Measurements from ENCODE around the gene MAD1L1.

The MAD1L1 gene

DNA sequence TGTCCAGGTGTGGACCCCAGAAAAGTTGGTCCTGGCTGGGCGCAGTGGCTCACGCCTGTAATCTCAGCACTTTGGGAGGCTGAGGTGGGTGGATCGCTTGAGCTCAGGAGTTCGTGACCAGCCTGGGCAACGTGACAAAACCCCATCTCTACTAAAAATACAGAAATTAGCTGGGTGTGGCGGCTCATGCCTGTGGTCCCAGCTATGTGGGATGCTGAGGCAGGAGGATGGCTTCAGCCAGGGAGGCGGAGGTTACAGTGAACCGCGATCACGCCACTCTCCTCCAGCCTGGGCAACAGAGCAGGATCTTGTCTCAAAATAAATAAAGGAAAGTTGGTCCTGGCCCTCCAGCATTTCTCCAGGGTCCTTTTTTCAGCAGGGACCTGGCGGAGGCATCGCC is 10.7 kb upstream of the MAD1L1 start:
- DNase-seq (ENCODE audit: low read depth, low spot score), result no peak
- H3K4me3 ChIP-seq (ENCODE audit: low read depth, low read length), result no peak overlapping the region
- TF ChIP-seq, protein P1, sequence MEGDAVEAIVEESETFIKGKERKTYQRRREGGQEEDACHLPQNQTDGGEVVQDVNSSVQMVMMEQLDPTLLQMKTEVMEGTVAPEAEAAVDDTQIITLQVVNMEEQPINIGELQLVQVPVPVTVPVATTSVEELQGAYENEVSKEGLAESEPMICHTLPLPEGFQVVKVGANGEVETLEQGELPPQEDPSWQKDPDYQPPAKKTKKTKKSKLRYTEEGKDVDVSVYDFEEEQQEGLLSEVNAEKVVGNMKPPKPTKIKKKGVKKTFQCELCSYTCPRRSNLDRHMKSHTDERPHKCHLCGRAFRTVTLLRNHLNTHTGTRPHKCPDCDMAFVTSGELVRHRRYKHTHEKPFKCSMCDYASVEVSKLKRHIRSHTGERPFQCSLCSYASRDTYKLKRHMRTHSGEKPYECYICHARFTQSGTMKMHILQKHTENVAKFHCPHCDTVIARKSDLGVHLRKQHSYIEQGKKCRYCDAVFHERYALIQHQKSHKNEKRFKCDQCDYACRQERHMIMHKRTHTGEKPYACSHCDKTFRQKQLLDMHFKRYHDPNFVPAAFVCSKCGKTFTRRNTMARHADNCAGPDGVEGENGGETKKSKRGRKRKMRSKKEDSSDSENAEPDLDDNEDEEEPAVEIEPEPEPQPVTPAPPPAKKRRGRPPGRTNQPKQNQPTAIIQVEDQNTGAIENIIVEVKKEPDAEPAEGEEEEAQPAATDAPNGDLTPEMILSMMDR (IDR thresholded peaks at IDR 0.05; ENCODE audit: low read depth, low read length), result no peak
- in situ Hi-C loops (cut with HindIII; ENCODE audit: low sequenced_read_pairs), result no loop called here

DNA sequence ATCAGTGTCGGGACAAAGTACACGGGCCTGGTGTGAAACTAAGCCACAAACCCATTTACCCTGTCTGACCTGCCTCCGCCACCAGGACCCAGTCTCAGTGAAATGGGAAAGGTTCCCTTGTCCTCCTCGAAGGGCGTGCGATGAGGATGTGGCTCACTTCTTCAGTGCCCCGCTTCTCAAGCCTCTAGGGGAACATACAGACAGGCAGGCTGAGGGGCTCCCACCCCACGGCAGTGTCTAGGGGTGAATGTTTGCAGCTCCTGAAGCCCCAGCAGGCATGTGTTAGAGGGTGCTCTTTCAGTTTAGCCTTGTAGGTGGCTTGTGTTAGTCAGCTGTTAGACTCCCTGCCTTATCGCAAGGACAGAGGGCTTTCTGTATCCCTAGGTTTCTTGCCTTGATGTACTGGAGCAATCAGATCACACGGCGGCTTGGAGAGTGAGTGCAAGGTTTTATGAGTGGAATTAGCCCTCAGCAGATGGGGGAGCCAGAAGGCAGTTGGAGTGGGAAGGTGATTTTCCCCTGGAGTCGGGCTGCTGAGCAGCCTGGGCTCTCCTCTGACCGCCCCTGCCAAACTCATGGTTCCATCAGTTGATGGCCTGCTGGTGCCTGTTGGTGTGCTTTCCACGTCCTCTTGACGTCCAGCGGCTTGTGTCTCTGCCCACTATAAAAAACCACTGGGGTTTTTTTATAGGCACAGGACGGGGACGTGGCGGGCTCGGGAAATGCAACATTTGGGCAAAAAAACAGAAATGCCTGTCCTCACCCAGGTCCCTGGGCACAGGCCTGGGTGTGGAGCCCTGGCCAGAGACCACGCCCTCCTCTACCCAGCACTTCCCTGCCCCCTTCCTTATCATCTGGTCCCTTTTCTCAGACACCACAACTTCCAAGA is 10.0 kb upstream of the MAD1L1 start:
- in situ Hi-C loops (cut with HindIII; ENCODE audit: low sequenced_read_pairs), result no loop called here
- no peak for DNase-seq (ENCODE audit: low read depth, low spot score)
- peak overlapping the region; percentile 83 for H3K4me3 ChIP-seq (ENCODE audit: low read depth, low read length)
- TF ChIP-seq, protein P1 (IDR thresholded peaks at IDR 0.05; ENCODE audit: low read depth, low read length), result peak; percentile 1

DNA sequence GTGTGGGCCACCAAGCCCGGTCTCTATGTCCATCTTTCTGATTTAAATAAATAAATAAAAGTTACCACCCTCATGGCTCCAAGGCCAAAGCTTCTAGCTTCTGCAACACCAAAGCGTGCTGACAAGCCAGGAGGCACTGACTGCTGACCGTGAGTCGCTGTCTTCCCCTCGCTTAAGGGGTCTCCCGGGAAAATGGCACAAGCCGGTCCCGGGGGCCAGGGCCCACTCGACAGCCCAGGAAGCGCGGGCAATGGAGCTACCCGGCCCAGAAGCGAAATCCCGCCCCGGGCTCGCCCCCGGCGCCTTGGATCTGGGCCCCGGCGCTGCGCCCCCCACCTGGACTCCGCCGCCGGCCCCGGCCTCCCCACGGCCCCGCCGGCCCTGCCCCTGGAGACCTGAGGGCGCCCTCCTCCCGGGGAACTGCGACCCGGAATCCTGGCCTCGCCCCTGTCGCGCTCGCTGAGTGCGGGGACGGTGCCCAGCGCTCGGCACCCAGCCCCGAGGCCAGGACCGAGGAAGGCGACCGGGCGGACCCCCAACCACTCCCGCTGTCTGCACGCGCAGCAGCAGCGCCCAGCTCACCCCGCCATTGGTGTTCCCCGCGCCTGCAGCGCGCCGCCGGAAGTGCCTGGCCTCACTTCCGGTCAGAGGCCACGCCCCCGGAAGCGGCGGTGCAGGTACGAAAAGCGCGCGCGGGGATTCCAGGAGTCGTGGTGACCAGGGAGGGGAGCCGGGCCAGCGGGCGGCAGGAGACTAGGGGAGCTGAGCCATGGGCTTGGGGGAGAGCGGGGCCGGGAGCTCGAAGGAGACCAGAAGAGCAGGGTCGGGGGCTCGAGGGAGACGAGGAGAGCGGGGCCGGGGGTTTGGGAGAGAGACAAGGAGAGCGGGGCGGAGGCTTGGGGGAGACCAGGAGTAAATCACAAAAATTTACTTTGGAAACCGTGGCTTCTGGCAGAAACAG is 9.1 kb upstream of the MAD1L1 start, which contains the start of the genes MRM2 and NUDT1:
MRM2 (minus strand) TSS at position 626 of the 961 bp plus-strand sequence; CDS start at position 590, 36 bp downstream.
NUDT1 (plus strand) TSS at position 647 of the 961 bp plus-strand sequence. CDS start 2,349 bp downstream, outside the sequence.
- DNase-seq (ENCODE audit: low read depth, low spot score), result peak; percentile 68

DNA sequence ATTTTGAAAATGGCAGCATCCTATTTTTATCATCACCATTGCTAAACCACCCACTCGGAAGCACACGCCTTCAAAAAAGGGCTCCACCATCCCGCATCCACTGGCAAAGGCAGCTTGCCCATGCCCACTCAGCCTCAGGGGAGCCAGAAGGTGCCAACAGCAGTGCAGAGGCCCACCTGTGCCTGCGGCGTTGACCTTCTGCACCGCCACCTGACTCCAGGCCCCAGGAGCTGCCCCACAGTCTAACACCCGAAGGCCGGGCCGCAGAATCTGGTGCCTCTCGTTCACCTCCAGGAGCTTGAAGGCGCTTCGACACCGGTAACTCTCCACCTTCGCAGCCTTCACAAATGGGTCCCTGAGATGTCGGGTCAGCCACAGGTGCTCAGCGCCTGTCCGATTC is 6.5 kb upstream of the MAD1L1 start:
- no peak for DNase-seq (ENCODE audit: low read depth, low spot score)
- TF ChIP-seq, protein P1 (IDR thresholded peaks at IDR 0.05; ENCODE audit: low read depth, low read length), result no peak
- H3K4me3 ChIP-seq (ENCODE audit: low read depth, low read length), result no peak overlapping the region
- in situ Hi-C loops (cut with HindIII; ENCODE audit: low sequenced_read_pairs), result no loop called here

More for the DNA sequence above, 9.1 kb upstream of the MAD1L1 start, which contains the start of the genes MRM2 and NUDT1:
- H3K4me3 ChIP-seq (ENCODE audit: low read depth, low read length), result peak within 1 kb of the TSS; percentile 83
- TF ChIP-seq, protein P1 (IDR thresholded peaks at IDR 0.05; ENCODE audit: low read depth, low read length), result no peak
- in situ Hi-C loops (cut with HindIII; ENCODE audit: low sequenced_read_pairs), result no loop called here

DNA sequence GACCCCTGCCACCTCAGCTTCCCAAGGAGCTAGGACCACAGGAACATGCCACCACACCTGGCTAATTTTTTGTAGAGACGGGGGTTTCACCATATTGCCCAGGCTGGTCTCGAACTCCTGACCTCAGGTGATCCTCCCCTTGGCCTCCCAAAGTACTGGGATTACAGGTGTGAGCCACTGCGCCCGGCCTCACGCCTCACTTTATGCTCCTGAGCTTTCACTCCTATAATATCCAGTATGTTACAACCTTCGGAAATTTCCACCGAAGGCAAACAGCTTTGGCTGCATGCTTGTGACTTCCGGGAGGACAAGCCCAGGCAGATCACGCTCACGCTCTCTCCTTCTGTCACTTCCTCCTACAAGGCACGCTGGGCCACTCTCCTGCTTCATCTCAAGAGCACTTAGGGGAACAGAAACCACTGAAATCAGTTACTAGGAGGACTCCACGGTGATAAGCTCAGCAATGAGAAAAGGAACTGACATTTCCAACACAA is 4.4 kb upstream of the MAD1L1 start:
- in situ Hi-C loops (cut with HindIII; ENCODE audit: low sequenced_read_pairs), result no loop called here
- H3K4me3 ChIP-seq (ENCODE audit: low read depth, low read length), result no peak overlapping the region
- no peak for DNase-seq (ENCODE audit: low read depth, low spot score)
- TF ChIP-seq, protein P1 (IDR thresholded peaks at IDR 0.05; ENCODE audit: low read depth, low read length), result no peak

DNA sequence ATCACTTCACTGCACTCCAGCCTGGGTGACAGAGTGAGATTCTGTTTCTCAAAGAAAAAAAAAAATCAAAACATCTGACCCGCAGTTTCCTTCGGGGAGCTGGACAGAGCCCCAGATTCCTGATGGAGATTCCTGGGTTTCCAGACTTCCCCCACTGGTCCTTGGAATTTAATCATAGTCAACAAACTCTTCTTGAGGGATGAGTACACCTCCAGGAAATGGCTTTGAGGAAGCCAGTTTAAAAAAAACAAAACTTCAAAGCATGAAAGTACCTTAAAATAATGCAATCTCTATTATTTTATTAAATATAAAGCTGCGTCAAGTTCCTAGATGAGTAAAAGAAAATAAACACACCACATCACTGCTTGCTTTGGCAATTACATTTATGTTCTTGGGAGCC is 1.2 kb upstream of the MAD1L1 start:
- no peak overlapping the region for H3K4me3 ChIP-seq (ENCODE audit: low read depth, low read length)
- in situ Hi-C loops (cut with HindIII; ENCODE audit: low sequenced_read_pairs), result no loop called here
- peak; percentile 64 for DNase-seq (ENCODE audit: low read depth, low spot score)
- TF ChIP-seq, protein P1 (IDR thresholded peaks at IDR 0.05; ENCODE audit: low read depth, low read length), result no peak
